ENCODE measurements around the gene AK1. TPM values are rescaled to one million over a fixed set of nuclear protein-coding genes. Genes with fewer than 3 reads are reported as not detected.

AK1 gene
- polyA plus RNA-seq, 3 donors from 2014 or later = 0.12 to 1.0 TPM; not detected in 1

DNA sequence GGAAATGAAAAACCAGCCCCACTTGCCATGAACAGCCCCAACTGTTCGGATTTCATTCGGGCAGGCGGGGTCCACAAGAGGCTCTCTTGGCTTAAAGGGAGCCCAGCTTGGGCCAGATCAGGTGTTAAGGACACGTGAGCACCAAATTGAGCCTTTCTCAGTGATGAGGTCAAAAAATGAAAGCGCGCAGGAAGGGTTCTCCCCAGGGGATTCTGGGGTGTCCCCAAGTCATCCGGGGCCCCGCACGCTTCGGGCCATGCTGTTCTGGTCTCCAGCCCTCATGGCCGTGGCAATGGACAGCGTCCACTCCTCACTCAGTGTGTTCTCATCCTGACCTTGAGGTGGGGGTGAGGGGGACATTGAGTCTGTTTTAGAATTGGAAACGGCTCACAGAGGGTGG, 10.9 kb downstream of the AK1 start:
- Mint-ChIP-seq H3K9me3 (no peaks in the 10 kb centered on the region), H3K36me3 (peaks cover 0 to 9% (median 6%) of the 10 kb centered on the region in 3 donors), H3K27ac (peak overlapping the region in 3 of 6 donors; percentile 5 to 46 (median 19)), H3K4me1 (peaks cover 38 to 43% of the 10 kb centered on the region in 2 donors), H3K4me3 (no peak overlapping the region), H3K27me3 (ENCODE audit: low read depth in 3 of 3) (peaks cover 0 to 6% (median 4%) of the 10 kb centered on the region in 3 donors)
- no peak for DNase-seq

DNA sequence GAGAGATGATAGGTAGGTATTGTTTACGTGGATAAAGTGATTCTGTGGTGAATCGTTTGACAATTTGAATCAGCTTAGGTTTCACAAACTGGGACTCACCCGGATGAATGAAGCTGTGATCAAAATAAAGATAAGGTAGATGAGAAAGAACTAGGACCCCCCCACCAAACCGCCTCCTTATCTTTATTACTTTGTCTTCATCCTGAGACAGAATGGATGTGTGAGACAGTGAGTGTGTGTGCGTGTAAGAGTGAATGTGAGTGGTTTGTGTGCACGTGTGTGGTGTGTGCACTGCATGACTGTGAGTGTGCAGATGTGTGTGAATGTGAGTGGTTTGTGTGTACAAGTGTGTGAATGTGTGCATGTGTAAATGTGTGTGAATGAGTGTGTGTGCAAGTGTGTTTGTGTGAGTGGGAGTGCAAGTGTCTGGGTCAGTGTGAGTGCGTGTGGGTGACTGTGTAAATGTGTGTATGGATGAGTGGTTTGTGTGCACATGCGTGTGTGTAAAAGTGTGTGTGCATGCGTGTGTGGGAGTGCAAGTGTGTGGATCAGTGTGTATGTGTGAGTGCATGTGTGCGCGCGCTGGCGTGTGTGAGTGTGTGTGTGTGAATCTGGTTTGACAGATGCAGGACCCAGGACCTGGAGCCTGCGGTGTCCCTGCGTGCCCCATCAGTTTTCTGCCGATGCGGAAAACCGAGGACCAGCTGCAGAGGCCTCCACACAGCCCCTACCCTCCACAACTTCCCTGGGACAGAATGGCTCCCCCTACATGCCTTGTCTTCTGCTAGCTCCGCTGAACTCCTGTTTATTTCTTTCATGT, 11.6 kb downstream of the AK1 start:
- H3K27me3 Mint-ChIP-seq (ENCODE audit: low read depth in 3 of 3) = peaks cover 0 to 7% (median 4%) of the 10 kb centered on the region in 3 donors
- no peak for DNase-seq
- H3K4me3 Mint-ChIP-seq = no peak overlapping the region
- peaks cover 0 to 9% (median 4%) of the 10 kb centered on the region in 3 donors for H3K36me3 Mint-ChIP-seq
- no peaks in the 10 kb centered on the region for H3K9me3 Mint-ChIP-seq
- peaks cover 45 to 50% of the 10 kb centered on the region in 2 donors for H3K4me1 Mint-ChIP-seq
- peak overlapping the region; percentile 54 to 87 (median 74) for H3K27ac Mint-ChIP-seq

DNA sequence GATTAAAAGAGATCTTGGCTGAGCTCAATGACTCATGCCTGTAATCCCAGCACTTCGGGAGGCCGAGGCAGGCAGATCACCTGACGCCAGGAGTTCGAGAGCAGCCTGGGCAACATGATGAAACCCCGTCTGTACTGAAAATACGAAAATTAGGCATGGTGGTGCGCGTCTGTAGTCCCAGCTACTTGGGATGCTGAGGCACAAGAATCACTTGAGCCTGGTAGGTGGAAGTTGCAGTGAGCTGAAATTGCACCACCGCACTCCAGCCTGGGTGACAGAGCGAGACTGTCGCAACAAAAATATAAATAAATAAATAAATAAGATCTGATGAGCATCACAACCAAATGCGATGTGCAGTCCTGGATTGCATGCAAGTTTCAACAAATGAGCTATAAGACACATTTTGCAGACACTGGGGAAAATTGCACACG, 14.3 kb downstream of the AK1 start:
- peak overlapping the region in 4 of 5 donors; percentile 62 to 73 (median 63) for H3K4me3 Mint-ChIP-seq
- H3K27ac Mint-ChIP-seq = peak overlapping the region; percentile 93 to 99 (median 97)
- DNase-seq = no peak
- H3K4me1 Mint-ChIP-seq = peaks cover 57 to 58% of the 10 kb centered on the region in 2 donors
- peaks cover 0 to 8% (median 7%) of the 10 kb centered on the region in 3 donors for H3K27me3 Mint-ChIP-seq (ENCODE audit: low read depth in 3 of 3)
- H3K36me3 Mint-ChIP-seq = peaks cover 0 to 4% (median 0%) of the 10 kb centered on the region in 3 donors
- no peaks in the 10 kb centered on the region for H3K9me3 Mint-ChIP-seq

DNA sequence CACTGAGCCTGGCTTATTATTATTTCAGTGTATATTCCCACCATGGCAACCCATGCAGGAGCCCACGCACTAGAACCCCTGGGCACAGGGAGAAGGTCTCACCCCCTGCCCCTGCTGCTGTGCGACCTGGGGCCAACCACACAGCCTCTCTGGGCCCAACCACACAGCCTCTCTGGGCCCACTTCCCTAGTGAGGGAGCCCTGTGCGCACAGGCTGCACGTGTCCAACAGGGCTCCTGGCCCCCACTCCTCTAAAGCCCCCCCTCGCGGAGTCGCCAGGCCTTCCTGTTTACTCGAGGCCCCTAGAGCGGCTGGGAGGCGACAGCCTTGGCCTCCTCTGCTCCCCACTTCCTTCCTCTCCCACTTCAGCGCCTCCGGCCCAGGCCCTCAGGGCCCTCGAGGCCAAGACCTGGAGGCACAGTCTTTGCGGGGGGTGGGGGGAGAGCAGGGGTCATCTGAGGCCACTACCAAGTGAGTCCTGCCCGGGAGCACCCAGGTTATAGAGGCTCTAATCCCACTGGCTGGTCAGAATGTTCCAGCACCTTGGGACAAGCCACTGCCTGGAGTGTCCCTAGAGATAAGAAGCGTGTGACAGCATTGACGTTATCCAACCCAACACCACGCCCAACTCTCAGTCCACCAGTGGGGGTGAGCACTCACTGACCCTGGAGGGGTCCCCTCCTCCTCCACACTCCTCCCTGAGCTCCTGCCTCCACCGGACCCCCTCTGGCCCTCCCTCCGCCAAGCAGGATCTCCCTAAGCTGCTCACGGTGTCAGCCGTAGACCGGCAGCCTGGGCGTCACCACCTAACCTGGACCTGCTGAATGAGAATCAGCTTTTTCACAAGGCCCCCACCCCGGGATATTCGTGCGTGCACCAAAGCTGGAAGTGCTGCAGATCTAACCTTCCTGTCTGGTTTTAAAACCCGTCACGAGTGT, 15.1 kb downstream of the AK1 start:
- peak; percentile 83 to 85 (median 85) for DNase-seq
- Mint-ChIP-seq H3K36me3 (peaks cover 0 to 3% (median 0%) of the 10 kb centered on the region in 3 donors), H3K27me3 (ENCODE audit: low read depth in 3 of 3) (peaks cover 0 to 8% (median 7%) of the 10 kb centered on the region in 3 donors), H3K9me3 (no peaks in the 10 kb centered on the region), H3K4me1 (peaks cover 58 to 60% of the 10 kb centered on the region in 2 donors), H3K27ac (peak overlapping the region; percentile 93 to 99 (median 97)), H3K4me3 (peak overlapping the region; percentile 62 to 73 (median 64))

DNA sequence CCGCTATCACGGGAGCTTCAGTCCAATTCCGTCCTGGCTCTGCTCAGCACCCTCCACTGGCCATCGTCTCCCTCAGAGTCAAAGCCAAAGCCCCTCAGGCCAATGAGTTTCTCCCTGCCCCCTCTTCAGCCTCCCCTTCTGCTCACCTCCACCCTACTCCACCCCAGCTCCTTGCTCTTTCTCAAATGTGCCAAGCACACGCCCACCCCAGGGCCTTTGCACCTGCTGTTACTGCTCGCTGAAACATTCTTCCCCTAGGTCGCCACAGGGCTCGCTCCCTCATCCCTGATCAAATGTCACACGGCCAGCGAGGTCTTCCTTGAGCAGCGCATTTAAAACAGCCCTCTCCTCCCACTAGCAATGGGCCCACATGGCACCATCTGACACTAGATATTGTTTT, 16.7 kb downstream of the AK1 start:
- Mint-ChIP-seq H3K9me3 (no peaks in the 10 kb centered on the region), H3K27ac (peak overlapping the region; percentile 12 to 98 (median 82)), H3K36me3 (peaks cover 0 to 2% (median 0%) of the 10 kb centered on the region in 3 donors), H3K4me3 (peak overlapping the region in 2 of 5 donors; percentile 25 to 38), H3K4me1 (peaks cover 59 to 64% of the 10 kb centered on the region in 2 donors), H3K27me3 (ENCODE audit: low read depth in 3 of 3) (peaks cover 0 to 8% (median 7%) of the 10 kb centered on the region in 3 donors)
- no peak for DNase-seq

DNA sequence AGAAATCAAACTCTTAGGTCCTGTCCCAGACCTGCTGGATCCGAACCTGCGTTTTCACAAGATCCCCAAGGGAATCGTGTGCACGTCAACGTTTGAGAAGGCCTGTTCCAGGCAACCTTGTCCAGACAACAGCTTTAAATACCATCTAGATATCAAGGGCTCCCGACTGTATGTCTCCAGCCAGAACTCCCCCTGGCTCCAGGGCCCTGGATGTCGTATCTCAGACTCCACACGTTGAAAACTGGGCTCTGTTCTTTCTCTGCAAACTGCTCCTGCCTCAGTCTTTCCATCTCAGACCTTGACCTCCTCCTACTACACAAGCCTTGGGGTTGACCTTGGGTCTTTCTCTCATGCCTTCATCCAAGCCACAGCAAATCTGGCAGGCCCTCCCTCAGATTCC, 17.2 kb downstream of the AK1 start:
- Mint-ChIP-seq H3K9me3 (no peaks in the 10 kb centered on the region), H3K36me3 (no peaks in the 10 kb centered on the region), H3K4me3 (peak overlapping the region in 2 of 5 donors; percentile 25 to 38), H3K27ac (peak overlapping the region in 5 of 6 donors; percentile 12 to 93 (median 78)), H3K4me1 (peaks cover 58 to 64% of the 10 kb centered on the region in 2 donors), H3K27me3 (ENCODE audit: low read depth in 3 of 3) (peaks cover 0 to 8% (median 6%) of the 10 kb centered on the region in 3 donors)
- DNase-seq = no peak

DNA sequence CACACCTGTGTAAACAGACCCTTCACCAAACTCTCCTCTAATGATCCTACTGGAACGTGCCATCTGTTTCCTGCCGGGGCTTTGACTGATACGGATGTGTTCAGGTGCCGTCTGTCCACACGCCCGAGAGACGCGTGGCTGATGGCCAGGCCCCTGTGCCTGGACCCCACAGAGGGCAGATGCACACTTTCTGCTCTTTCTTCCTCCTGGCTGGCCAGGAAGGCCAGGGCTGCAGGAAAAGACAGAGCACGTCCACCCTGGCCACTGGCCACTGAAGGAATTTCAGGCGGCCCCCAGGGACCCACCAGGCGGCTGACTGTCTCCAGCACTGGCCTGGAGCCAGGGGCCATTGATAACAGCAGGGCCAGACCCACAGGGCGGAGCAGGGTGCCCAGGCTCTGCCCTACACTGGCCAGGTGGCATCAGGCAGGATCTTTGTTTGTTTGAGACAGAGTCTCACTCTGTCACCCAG, 19.4 kb downstream of the AK1 start:
- H3K27ac Mint-ChIP-seq = peak overlapping the region in 3 of 6 donors; percentile 16 to 74 (median 53)
- H3K27me3 Mint-ChIP-seq (ENCODE audit: low read depth in 3 of 3) = peaks cover 0 to 8% (median 6%) of the 10 kb centered on the region in 3 donors
- no peak overlapping the region for H3K4me3 Mint-ChIP-seq
- H3K36me3 Mint-ChIP-seq = no peaks in the 10 kb centered on the region
- H3K9me3 Mint-ChIP-seq = no peaks in the 10 kb centered on the region
- peaks cover 64 to 69% of the 10 kb centered on the region in 2 donors for H3K4me1 Mint-ChIP-seq
- DNase-seq = no peak

DNA sequence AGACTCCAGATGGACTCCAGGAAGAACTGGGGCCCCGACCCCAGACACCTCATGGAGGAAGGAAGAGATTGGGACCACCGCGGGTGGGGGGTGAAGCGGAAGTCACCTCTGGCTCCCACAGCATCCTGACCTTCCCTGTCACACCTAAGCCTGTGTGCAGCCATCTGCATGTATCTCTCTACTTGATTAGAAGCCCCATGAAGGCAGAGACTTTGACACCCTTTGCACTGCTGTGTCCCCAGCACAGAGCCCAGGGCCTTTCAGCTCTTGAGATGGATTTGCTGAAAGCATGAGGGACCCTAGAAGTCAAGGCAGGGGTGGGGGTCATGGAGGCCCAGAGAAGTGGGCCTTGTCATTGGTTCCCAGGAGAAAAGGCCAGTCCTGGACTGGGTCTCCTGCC, 20.2 kb downstream of the AK1 start:
- peaks cover 0 to 6% (median 4%) of the 10 kb centered on the region in 3 donors for H3K27me3 Mint-ChIP-seq (ENCODE audit: low read depth in 3 of 3)
- H3K9me3 Mint-ChIP-seq = no peaks in the 10 kb centered on the region
- peak overlapping the region in 1 of 6 donors; percentile 36 for H3K27ac Mint-ChIP-seq
- no peak overlapping the region for H3K4me3 Mint-ChIP-seq
- DNase-seq = no peak
- H3K36me3 Mint-ChIP-seq = peaks cover 0 to under 1% (median 0%) of the 10 kb centered on the region in 3 donors
- H3K4me1 Mint-ChIP-seq = peaks cover 64 to 69% of the 10 kb centered on the region in 2 donors

DNA sequence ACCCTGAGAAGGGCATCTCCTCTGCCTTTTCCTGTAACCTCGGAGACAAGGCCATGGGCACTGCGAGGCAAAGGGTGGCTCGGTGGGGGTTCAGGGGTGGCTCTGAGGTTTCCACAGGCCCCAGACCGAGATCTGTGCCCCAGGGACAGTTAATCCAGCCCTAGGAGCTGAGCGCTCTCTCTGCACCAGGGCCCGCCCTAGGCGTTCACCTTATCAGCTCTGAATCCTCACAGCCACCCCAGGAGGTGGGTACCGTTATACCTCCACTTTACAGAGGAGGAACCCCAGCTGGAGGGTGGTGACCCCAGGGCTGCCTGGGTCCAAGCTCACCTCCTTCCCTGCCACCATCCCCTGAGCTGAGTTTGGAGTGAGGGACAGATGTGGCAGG, 20.8 kb downstream of the AK1 start:
- no peak for DNase-seq

DNA sequence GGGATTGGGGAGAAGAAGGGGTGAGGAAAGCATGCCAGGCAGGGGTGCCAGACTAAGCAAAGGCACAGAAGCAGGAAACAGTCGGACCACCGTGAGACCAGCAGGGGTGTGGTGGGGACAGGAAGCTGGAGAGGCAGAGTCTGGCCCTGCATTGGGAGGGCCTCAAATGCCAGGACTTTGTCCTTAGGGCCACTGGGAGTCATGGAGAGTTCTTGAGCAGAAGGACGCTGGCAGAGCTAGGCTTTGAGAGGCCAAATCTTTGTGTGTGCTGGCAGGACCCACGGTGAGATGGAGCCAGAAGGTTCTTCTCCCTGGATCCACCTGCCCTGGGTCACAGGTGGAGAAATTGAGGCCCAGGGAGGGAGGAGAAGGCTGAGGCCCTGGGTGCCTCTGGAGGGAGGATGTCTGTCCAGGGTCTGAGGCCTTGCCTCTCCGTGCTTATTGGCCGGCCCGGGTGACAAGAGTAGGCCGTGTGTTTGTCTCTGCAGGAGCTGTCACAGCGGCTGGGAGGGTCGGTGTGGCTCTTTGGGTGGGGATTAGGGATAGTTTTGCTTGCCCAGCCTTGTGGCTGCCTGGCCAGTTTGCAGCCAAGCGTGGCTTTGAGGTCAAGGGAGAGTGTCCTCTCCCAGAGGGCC, 21.3 kb downstream of the AK1 start:
- peak overlapping the region in 4 of 5 donors; percentile 7 to 69 (median 34) for H3K4me3 Mint-ChIP-seq
- H3K36me3 Mint-ChIP-seq = peaks cover 0 to 5% (median 0%) of the 10 kb centered on the region in 3 donors
- peak overlapping the region; percentile 63 to 93 (median 80) for H3K27ac Mint-ChIP-seq
- peaks cover 0 to 6% (median 1%) of the 10 kb centered on the region in 3 donors for H3K27me3 Mint-ChIP-seq (ENCODE audit: low read depth in 3 of 3)
- DNase-seq = no peak
- peaks cover 62 to 65% of the 10 kb centered on the region in 2 donors for H3K4me1 Mint-ChIP-seq
- H3K9me3 Mint-ChIP-seq = no peaks in the 10 kb centered on the region

More for the DNA sequence above, 20.8 kb downstream of the AK1 start:
- Mint-ChIP-seq H3K9me3 (no peaks in the 10 kb centered on the region), H3K36me3 (peaks cover 0 to 5% (median 0%) of the 10 kb centered on the region in 3 donors), H3K27ac (peak overlapping the region in 1 of 6 donors; percentile 7), H3K4me3 (no peak overlapping the region), H3K4me1 (peaks cover 64 to 69% of the 10 kb centered on the region in 2 donors), H3K27me3 (ENCODE audit: low read depth in 3 of 3) (peaks cover 0 to 6% (median 4%) of the 10 kb centered on the region in 3 donors)

DNA sequence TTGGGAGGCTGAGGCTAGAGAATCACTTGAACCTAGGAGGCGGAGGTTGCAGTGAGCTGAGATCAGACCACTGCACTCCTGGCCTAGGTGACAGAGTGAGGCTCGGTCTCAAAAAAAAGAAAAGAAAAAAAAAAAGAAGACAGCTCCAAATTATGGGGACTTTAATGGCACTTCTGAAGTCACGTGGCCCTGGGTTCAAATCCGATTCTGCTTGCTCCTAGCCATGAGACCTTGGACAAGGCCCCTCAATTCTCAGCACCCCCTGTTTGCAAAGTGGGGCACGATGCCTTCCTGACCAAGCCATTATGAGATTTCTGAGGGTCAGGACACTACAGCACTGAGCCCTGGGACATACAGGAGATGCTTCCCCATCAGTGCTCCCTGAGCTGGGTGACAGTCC, 22.0 kb downstream of the AK1 start:
- H3K4me1 Mint-ChIP-seq = peaks cover 55 to 59% of the 10 kb centered on the region in 2 donors
- H3K36me3 Mint-ChIP-seq = peaks cover 0 to 7% (median 0%) of the 10 kb centered on the region in 3 donors
- H3K27ac Mint-ChIP-seq = peak overlapping the region; percentile 76 to 93 (median 84)
- no peaks in the 10 kb centered on the region for H3K9me3 Mint-ChIP-seq
- DNase-seq = no peak
- peak overlapping the region; percentile 28 to 69 (median 51) for H3K4me3 Mint-ChIP-seq
- peaks cover 0 to 5% (median 1%) of the 10 kb centered on the region in 3 donors for H3K27me3 Mint-ChIP-seq (ENCODE audit: low read depth in 3 of 3)

DNA sequence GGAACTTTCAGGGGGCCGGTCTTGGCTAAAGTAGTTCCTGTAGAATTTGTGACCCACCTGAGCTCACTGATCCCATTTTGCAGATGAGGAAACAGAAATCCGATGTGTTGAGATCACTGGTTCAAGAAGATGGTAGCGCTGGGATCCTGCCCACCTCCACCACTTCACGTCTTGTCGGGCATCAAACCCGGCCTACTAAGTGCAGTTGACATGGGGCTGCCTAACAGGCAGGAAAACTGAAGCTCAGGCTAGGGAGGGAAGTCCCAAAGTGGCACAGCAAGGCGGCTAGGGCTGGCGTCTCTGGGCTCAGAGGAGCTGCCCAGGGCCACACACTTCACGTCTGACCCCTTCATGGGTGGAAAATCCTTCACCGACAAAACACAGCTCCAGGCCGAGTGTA, 22.5 kb downstream of the AK1 start:
- Mint-ChIP-seq H3K9me3 (peaks cover 0 to 2% (median 0%) of the 10 kb centered on the region in 6 donors), H3K27ac (peak overlapping the region; percentile 75 to 88 (median 82)), H3K4me3 (peak overlapping the region; percentile 32 to 69 (median 58)), H3K4me1 (peaks cover 52 to 56% of the 10 kb centered on the region in 2 donors), H3K36me3 (peaks cover 0 to 9% (median 0%) of the 10 kb centered on the region in 3 donors), H3K27me3 (ENCODE audit: low read depth in 3 of 3) (peaks cover 0 to 2% (median 1%) of the 10 kb centered on the region in 3 donors)
- DNase-seq = no peak
